ENCODE data around the gene PFDN1. TPM values are rescaled to one million over a fixed set of nuclear protein-coding genes. Genes with fewer than 3 reads are reported as not detected.

PFDN1 gene
- total RNA-seq, 1 experiment from 2014 or later, result 54.4 TPM

GRCh38 chr5:140286424-140286823 is 16.5 kb downstream of the PFDN1 start:
- ChIA-PET CTCF (interaction anchor here (0.6 to 0.7 kb wide), 2 partner anchors 10 to 44 kb away, joined by 7 to 10 read pairs; no protein-coding TSS in a partner anchor), POLR2A (interaction anchor here (1.2 kb wide), 1 partner anchor 109 kb away, joined by 3 read pairs; no protein-coding TSS in a partner anchor)
- no peaks in the 10 kb centered on the region for H3K36me3 ChIP-seq (ENCODE audit: control insufficient read depth, insufficient read depth, low read length)
- intact Hi-C loops (cut with micrococcal nuclease; ENCODE audit: unreplicated experiment), result no loop called here
- ATAC-seq (no peak), DNase-seq (ENCODE audit: low read depth, low spot score) (no peak)
- no peak for TF ChIP-seq TCF7L2 (IDR thresholded peaks at IDR 0.05; ENCODE audit: low read depth, low read length)
- BruUV-seq (replicated peaks), result no TSS peak
- peaks cover 7% of the 10 kb centered on the region for H3K4me1 ChIP-seq (ENCODE audit: control insufficient read depth, insufficient read depth, low read length)
- H3K4me3 ChIP-seq (ENCODE audit: low read depth in 2 of 2, low read length in 2 of 2), result no peak overlapping the region
- no peaks in the 10 kb centered on the region for H3K9me3 ChIP-seq (ENCODE audit: control insufficient read depth, insufficient read depth, low read depth, low read length)
- no peaks in the 10 kb centered on the region for H3K27me3 ChIP-seq (ENCODE audit: control insufficient read depth, insufficient read depth, low read length)
- H3K27ac ChIP-seq (ENCODE audit: low read length), result no peak overlapping the region
- in situ Hi-C loops (cut with HindIII; ENCODE audit: low pct_unique_long_range_greater_than_20kb, low sequenced_read_pairs), result no loop called here

- Histone ChIP-seq H3K9me3 (ENCODE audit: control insufficient read depth, insufficient read depth, low read depth, low read length) (no peaks in the 10 kb centered on the region), H3K4me1 (ENCODE audit: control insufficient read depth, insufficient read depth, low read length) (peaks cover 7% of the 10 kb centered on the region), H3K36me3 (ENCODE audit: control insufficient read depth, insufficient read depth, low read length) (no peaks in the 10 kb centered on the region), H3K27me3 (ENCODE audit: control insufficient read depth, insufficient read depth, low read length) (no peaks in the 10 kb centered on the region), H3K27ac (ENCODE audit: low read length) (no peak overlapping the region), H3K4me3 (ENCODE audit: low read depth in 2 of 2, low read length in 2 of 2) (no peak overlapping the region)
- POLR2A ChIA-PET, result no interaction called here
- CTCF ChIA-PET, result no interaction called here
- no TSS peak for BruUV-seq (replicated peaks)
- DNase-seq (ENCODE audit: low read depth, low spot score) (no peak), ATAC-seq (no peak)
- TF ChIP-seq POLR2AphosphoS5 (IDR thresholded peaks at IDR 0.05; ENCODE audit: low read depth, low read length) (no peak), TCF7L2 (IDR thresholded peaks at IDR 0.05; ENCODE audit: low read depth, low read length) (no peak), SIN3A (IDR thresholded peaks at IDR 0.05; ENCODE audit: borderline replicate concordance, insufficient read depth, low read depth, low read length) (no peak)
- TF ChIP-seq, protein P1, sequence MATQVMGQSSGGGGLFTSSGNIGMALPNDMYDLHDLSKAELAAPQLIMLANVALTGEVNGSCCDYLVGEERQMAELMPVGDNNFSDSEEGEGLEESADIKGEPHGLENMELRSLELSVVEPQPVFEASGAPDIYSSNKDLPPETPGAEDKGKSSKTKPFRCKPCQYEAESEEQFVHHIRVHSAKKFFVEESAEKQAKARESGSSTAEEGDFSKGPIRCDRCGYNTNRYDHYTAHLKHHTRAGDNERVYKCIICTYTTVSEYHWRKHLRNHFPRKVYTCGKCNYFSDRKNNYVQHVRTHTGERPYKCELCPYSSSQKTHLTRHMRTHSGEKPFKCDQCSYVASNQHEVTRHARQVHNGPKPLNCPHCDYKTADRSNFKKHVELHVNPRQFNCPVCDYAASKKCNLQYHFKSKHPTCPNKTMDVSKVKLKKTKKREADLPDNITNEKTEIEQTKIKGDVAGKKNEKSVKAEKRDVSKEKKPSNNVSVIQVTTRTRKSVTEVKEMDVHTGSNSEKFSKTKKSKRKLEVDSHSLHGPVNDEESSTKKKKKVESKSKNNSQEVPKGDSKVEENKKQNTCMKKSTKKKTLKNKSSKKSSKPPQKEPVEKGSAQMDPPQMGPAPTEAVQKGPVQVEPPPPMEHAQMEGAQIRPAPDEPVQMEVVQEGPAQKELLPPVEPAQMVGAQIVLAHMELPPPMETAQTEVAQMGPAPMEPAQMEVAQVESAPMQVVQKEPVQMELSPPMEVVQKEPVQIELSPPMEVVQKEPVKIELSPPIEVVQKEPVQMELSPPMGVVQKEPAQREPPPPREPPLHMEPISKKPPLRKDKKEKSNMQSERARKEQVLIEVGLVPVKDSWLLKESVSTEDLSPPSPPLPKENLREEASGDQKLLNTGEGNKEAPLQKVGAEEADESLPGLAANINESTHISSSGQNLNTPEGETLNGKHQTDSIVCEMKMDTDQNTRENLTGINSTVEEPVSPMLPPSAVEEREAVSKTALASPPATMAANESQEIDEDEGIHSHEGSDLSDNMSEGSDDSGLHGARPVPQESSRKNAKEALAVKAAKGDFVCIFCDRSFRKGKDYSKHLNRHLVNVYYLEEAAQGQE (IDR thresholded peaks at IDR 0.05; ENCODE audit: insufficient read depth in 1 of 2, low read depth in 2 of 2, low read length in 1 of 2), result no peak
- TF ChIP-seq, protein P2, sequence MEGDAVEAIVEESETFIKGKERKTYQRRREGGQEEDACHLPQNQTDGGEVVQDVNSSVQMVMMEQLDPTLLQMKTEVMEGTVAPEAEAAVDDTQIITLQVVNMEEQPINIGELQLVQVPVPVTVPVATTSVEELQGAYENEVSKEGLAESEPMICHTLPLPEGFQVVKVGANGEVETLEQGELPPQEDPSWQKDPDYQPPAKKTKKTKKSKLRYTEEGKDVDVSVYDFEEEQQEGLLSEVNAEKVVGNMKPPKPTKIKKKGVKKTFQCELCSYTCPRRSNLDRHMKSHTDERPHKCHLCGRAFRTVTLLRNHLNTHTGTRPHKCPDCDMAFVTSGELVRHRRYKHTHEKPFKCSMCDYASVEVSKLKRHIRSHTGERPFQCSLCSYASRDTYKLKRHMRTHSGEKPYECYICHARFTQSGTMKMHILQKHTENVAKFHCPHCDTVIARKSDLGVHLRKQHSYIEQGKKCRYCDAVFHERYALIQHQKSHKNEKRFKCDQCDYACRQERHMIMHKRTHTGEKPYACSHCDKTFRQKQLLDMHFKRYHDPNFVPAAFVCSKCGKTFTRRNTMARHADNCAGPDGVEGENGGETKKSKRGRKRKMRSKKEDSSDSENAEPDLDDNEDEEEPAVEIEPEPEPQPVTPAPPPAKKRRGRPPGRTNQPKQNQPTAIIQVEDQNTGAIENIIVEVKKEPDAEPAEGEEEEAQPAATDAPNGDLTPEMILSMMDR (IDR thresholded peaks at IDR 0.05), result no peak
- intact Hi-C loops (cut with micrococcal nuclease; ENCODE audit: unreplicated experiment), result no loop called here
- in situ Hi-C loops (cut with HindIII; ENCODE audit: low pct_unique_long_range_greater_than_20kb, low sequenced_read_pairs), result no loop called here
Measured at GRCh38 chr5:140284013-140284412, 18.9 kb downstream of the PFDN1 start.

DNA sequence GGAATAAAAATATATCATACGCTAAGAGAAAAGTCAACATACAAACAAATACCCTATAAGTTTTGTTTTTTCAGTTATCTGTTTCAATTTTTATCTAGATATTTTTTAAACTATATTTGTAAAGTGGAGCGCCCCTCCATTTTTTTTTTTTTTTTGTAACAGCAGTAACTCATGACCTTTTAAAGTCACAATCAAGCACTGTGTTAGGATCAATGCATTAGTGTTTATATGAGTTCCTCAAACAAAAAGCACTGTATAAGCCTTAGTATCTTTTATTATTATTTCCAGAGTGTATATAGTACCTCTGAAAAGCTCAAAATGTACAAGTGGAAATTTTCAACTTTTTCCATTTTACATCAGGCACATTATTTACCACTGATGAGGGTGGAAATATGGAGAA is 20.6 kb downstream of the PFDN1 start:
- H3K36me3 ChIP-seq (ENCODE audit: control insufficient read depth, insufficient read depth, low read length), result no peaks in the 10 kb centered on the region
- in situ Hi-C loops (cut with HindIII; ENCODE audit: low pct_unique_long_range_greater_than_20kb, low sequenced_read_pairs) (no loop called here), intact Hi-C loops (cut with micrococcal nuclease; ENCODE audit: unreplicated experiment) (no loop called here)
- TF ChIP-seq, protein P2 (IDR thresholded peaks at IDR 0.05), result no peak
- TF ChIP-seq TCF7L2 (IDR thresholded peaks at IDR 0.05; ENCODE audit: low read depth, low read length) (no peak), SIN3A (IDR thresholded peaks at IDR 0.05; ENCODE audit: borderline replicate concordance, insufficient read depth, low read depth, low read length) (no peak), POLR2AphosphoS5 (IDR thresholded peaks at IDR 0.05; ENCODE audit: low read depth, low read length) (no peak)
- TF ChIP-seq, protein P1 (IDR thresholded peaks at IDR 0.05; ENCODE audit: insufficient read depth in 1 of 2, low read depth in 2 of 2, low read length in 1 of 2), result no peak
- H3K27ac ChIP-seq (ENCODE audit: low read length), result no peak overlapping the region
- no peak overlapping the region for H3K4me3 ChIP-seq (ENCODE audit: low read depth in 2 of 2, low read length in 2 of 2)
- no TSS peak for BruUV-seq (replicated peaks)
- no peaks in the 10 kb centered on the region for H3K27me3 ChIP-seq (ENCODE audit: control insufficient read depth, insufficient read depth, low read length)
- ChIA-PET POLR2A (no interaction called here), CTCF (no interaction called here)
- DNase-seq (ENCODE audit: low read depth, low spot score) (no peak), ATAC-seq (no peak)
- H3K4me1 ChIP-seq (ENCODE audit: control insufficient read depth, insufficient read depth, low read length), result peaks cover 7% of the 10 kb centered on the region
- no peaks in the 10 kb centered on the region for H3K9me3 ChIP-seq (ENCODE audit: control insufficient read depth, insufficient read depth, low read depth, low read length)
